GM19372 (cell line): ENCODE results near the gene BBS4.

Experiments
- ATAC-seq: cut with Tn5 transposase; IDR thresholded peaks from one replicate; pipeline ENCODE4 v1.9.1; 2021; ENCODE audit warnings: mild to moderate bottlenecking, low read depth, moderate library complexity; ENCODE audit not compliant: unreplicated experiment

BBS4 gene

DNA sequence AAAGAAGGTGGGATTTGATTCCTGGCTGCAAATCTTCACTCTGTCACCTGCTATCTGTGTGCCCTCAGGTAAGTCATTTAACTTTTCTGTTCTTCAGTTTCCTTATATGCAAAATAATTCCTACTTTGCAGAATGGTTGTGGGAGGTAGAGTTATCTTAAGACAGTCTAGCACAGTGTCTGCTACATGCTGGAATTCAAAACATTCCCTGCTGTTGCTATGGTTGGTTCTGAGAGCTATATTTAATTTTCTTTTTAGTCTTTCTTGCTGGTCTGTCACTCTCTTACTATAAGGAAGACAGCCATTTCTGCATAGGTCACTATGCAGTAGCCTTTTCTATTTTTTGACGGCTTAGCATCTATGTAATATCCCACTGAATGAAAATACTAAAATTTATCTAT lies 101.5 kb downstream of the BBS4 start:
- no peak for ATAC-seq
